HUES6 (cell line): Measurements from ENCODE around the gene NPB.

ENCODE experiments used
- H3K27ac ChIP-seq: 2 replicates; pipeline ENCODE4 v1.7.0; 2013; ENCODE audit warnings: low read depth, mild to moderate bottlenecking, low read length, inconsistent platforms
- H3K27me3 ChIP-seq: 2 replicates; pipeline ENCODE4 v1.6.1; 2013; ENCODE audit warnings: low read length; ENCODE audit not compliant: control insufficient read depth, insufficient read depth
- H3K36me3 ChIP-seq: 2 replicates; pipeline ENCODE4 v1.6.1; 2013; ENCODE audit warnings: low read length; ENCODE audit not compliant: control insufficient read depth, insufficient read depth
- H3K4me1 ChIP-seq: 2 replicates; pipeline ENCODE4 v1.6.1; 2013; ENCODE audit warnings: low read length; ENCODE audit not compliant: control insufficient read depth, insufficient read depth
- H3K4me3 ChIP-seq: 2 replicates; pipeline ENCODE4 v1.5.1; 2013; ENCODE audit warnings: low read depth, low read length
- H3K9ac ChIP-seq: one replicate; pipeline ENCODE4 v1.6.1; 2013; ENCODE audit warnings: mild to moderate bottlenecking, low read length
- H3K9me3 ChIP-seq: 2 replicates; pipeline ENCODE4 v1.6.1; 2013; ENCODE audit warnings: low read depth, low read length; ENCODE audit not compliant: control insufficient read depth, insufficient read depth

The NPB gene

GRCh38 chr17:81940538-81941483 is 38.8 kb downstream of the NPB start:
- no peak overlapping the region for H3K27ac ChIP-seq
- H3K9ac ChIP-seq = no peak overlapping the region
- peaks cover 12% of the 10 kb centered on the region; the same call in 1 of the 2 replicates for H3K4me1 ChIP-seq
- H3K36me3 ChIP-seq = no peaks in the 10 kb centered on the region
- H3K27me3 ChIP-seq = peaks cover 22% of the 10 kb centered on the region; the same call in 1 of the 2 replicates
- no peaks in the 10 kb centered on the region for H3K9me3 ChIP-seq
- H3K4me3 ChIP-seq = no peak overlapping the region

GRCh38 chr17:81941484-81942166 is 39.6 kb downstream of the NPB start:
- Histone ChIP-seq H3K4me1 (peaks cover 9% of the 10 kb centered on the region; the same call in 1 of the 2 replicates), H3K27ac (no peak overlapping the region), H3K9ac (no peak overlapping the region), H3K36me3 (no peaks in the 10 kb centered on the region), H3K9me3 (no peaks in the 10 kb centered on the region), H3K27me3 (peaks cover 22% of the 10 kb centered on the region; the same call in 1 of the 2 replicates), H3K4me3 (no peak overlapping the region)

GRCh38 chr17:81942167-81942553 is 40.1 kb downstream of the NPB start:
- Histone ChIP-seq H3K4me1 (peaks cover 9% of the 10 kb centered on the region; the same call in 1 of the 2 replicates), H3K27ac (no peak overlapping the region), H3K36me3 (no peaks in the 10 kb centered on the region), H3K27me3 (peaks cover 22% of the 10 kb centered on the region; the same call in 1 of the 2 replicates), H3K9ac (no peak overlapping the region), H3K4me3 (no peak overlapping the region), H3K9me3 (no peaks in the 10 kb centered on the region)

GRCh38 chr17:81944858-81945257 is 42.8 kb downstream of the NPB start:
- Histone ChIP-seq H3K27me3 (peaks cover 10% of the 10 kb centered on the region; the same call in 1 of the 2 replicates), H3K36me3 (no peaks in the 10 kb centered on the region), H3K9ac (no peak overlapping the region), H3K27ac (no peak overlapping the region), H3K9me3 (no peaks in the 10 kb centered on the region), H3K4me1 (peaks cover 9% of the 10 kb centered on the region; the same call in 1 of the 2 replicates), H3K4me3 (no peak overlapping the region)

GRCh38 chr17:81947189-81947588 is 45.2 kb downstream of the NPB start, which contains the start of gene MYADML2:
Gene MYADML2, minus strand, starts transcription at chr17:81947233. Its CDS starts 5,492 bp downstream, at chr17:81941741.
- Histone ChIP-seq H3K36me3 (no peaks in the 10 kb centered on the region), H3K9me3 (no peaks in the 10 kb centered on the region), H3K4me3 (no peak within 1 kb of the TSS), H3K9ac (no peak within 1 kb of the TSS), H3K27ac (no peak within 1 kb of the TSS), H3K27me3 (no peaks in the 10 kb centered on the region), H3K4me1 (peaks cover under 1% of the 10 kb centered on the region; the same call in 1 of the 2 replicates)

- Histone ChIP-seq H3K4me1 (no peaks in the 10 kb centered on the region), H3K36me3 (no peaks in the 10 kb centered on the region), H3K27me3 (no peaks in the 10 kb centered on the region), H3K9ac (no peak overlapping the region), H3K27ac (no peak overlapping the region), H3K9me3 (no peaks in the 10 kb centered on the region), H3K4me3 (no peak overlapping the region)
These were observed 46.8 kb downstream of the NPB start for GRCh38 chr17:81948635-81949378.

- H3K9ac ChIP-seq = no peak overlapping the region
- no peak overlapping the region for H3K4me3 ChIP-seq
- H3K27me3 ChIP-seq = no peaks in the 10 kb centered on the region; the same call in 1 of the 2 replicates
- no peaks in the 10 kb centered on the region for H3K36me3 ChIP-seq
- H3K9me3 ChIP-seq = no peaks in the 10 kb centered on the region
- no peak overlapping the region for H3K27ac ChIP-seq
- no peaks in the 10 kb centered on the region for H3K4me1 ChIP-seq
These were observed 48.5 kb downstream of the NPB start for GRCh38 chr17:81950501-81950900.

GRCh38 chr17:81951785-81952684 is 50.0 kb downstream of the NPB start:
- H3K27me3 ChIP-seq = peaks cover 5% of the 10 kb centered on the region
- no peak overlapping the region for H3K9ac ChIP-seq
- H3K9me3 ChIP-seq = no peaks in the 10 kb centered on the region
- no peak overlapping the region for H3K27ac ChIP-seq
- H3K36me3 ChIP-seq = no peaks in the 10 kb centered on the region
- no peaks in the 10 kb centered on the region for H3K4me1 ChIP-seq
- no peak overlapping the region for H3K4me3 ChIP-seq
